ENCODE data around the gene P2RY8.
A peak's percentile ranks its signal among the peaks of the same experiment; 100 is the strongest.
"Not testable (repeated sequence)": the region's sequence is repeated elsewhere in the genome, so short reads cannot be mapped to it uniquely, and the experiment has no call there.

P2RY8 gene

GRCh38 chrX:1463581-1463980 is 73.4 kb downstream of the P2RY8 start:
- DNase-seq = no peak

- peak; percentile 55 for DNase-seq
Measured at GRCh38 chrX:1462596-1463251, 74.3 kb downstream of the P2RY8 start.

- no peak for DNase-seq
Measured at GRCh38 chrX:1462110-1462509, 74.9 kb downstream of the P2RY8 start.

- no peak for DNase-seq
Measured at GRCh38 chrX:1455948-1456280, 81.1 kb downstream of the P2RY8 start.

GRCh38 chrX:1453951-1454785 is 82.8 kb downstream of the P2RY8 start:
- DNase-seq = peak; percentile 71

GRCh38 chrX:1453395-1453783 is 83.6 kb downstream of the P2RY8 start:
- DNase-seq = no peak

GRCh38 chrX:1452516-1453394 is 84.2 kb downstream of the P2RY8 start, which contains the start of gene ASMTL:
TSS of gene ASMTL (minus strand) at chrX:1452909. CDS start at chrX:1452840, 69 bp downstream.
- peak; percentile 98 for DNase-seq

GRCh38 chrX:1451661-1452515 is 85.1 kb downstream of the P2RY8 start:
- no peak for DNase-seq

- no peak for DNase-seq
Measured at GRCh38 chrX:1451251-1451660, 85.7 kb downstream of the P2RY8 start.

GRCh38 chrX:1450361-1451161 is 86.4 kb downstream of the P2RY8 start:
- DNase-seq = no peak

- DNase-seq = no peak
Measured at GRCh38 chrX:1449823-1450149, 87.2 kb downstream of the P2RY8 start.

GRCh38 chrX:1449036-1449822 is 87.8 kb downstream of the P2RY8 start:
- no peak for DNase-seq

GRCh38 chrX:1448573-1449001 is 88.4 kb downstream of the P2RY8 start:
- DNase-seq = not testable (repeated sequence)

- not testable (repeated sequence) for DNase-seq
Measured at GRCh38 chrX:1447969-1448572, 88.9 kb downstream of the P2RY8 start.

GRCh38 chrX:1446984-1447968 is 89.7 kb downstream of the P2RY8 start:
- not testable (repeated sequence) for DNase-seq

- no peak for DNase-seq
Measured at GRCh38 chrX:1444561-1445500, 92.2 kb downstream of the P2RY8 start.

GRCh38 chrX:1443496-1444075 is 93.4 kb downstream of the P2RY8 start:
- DNase-seq = no peak
